Heart left ventricle (tissue), 13 donors: ENCODE data around the gene MKRN2OS.

Source experiments
- POLR2A ChIP-seq, 2 donors: fragments of 450-650 bp; IDR thresholded peaks; one replicate each; pipeline ENCODE4 v1.6.1; 2017; ENCODE audit warnings: antibody characterized with exemption in 2 of 2, mild to moderate bottlenecking in 2 of 2, moderate library complexity in 2 of 2
- TF ChIP-seq, protein P1 (sequence below), 12 donors: fragments of 200-600 bp; sonication (generic) in 4 of 12; IDR thresholded peaks; one replicate each; pipeline versions ENCODE4 v1.5.0 to v1.8.0; 2018 to 2022; ENCODE audit warnings: antibody characterized with exemption in 12 of 12, mild to moderate bottlenecking in 5 of 12
- donor health status: ischemic (EF 13 %, LVEDD 7.1; RV severe dilation, severe dysfunction).
- donor health status: DM: no; HTN: yes; CAD: no.
- donor health status: DM: no; HTN: no; CAD: no.
- donor health status: ischemic (EF 25% LVEDD 6.9; RV normal size, moderate dysfunction).
- donor health status: ischemic (EF 25% LVEDD 5.7; RV mildly dilated, moderate dysfunction).
- donor health status: ischemic (EF 35%, LVEDD 5.7; RV mildly dilated, moderate dysfunction).
- donor health status: nonischemic (EF 11% LVEDD 7.7; RV severe dilation, severe dysfunction).
- donor health status: DM: yes; HTN: yes; CAD: no.
- donor health status: PGD.
- donor health status: ischemic (EF 29% LVEDD 5.4; RV normal size, mild dysfunction).
- donor health status: nonischemic (EF 23%, LVEDD 6.1; RV moderate dilation, normal function).

- TF ChIP-seq, protein P1, sequence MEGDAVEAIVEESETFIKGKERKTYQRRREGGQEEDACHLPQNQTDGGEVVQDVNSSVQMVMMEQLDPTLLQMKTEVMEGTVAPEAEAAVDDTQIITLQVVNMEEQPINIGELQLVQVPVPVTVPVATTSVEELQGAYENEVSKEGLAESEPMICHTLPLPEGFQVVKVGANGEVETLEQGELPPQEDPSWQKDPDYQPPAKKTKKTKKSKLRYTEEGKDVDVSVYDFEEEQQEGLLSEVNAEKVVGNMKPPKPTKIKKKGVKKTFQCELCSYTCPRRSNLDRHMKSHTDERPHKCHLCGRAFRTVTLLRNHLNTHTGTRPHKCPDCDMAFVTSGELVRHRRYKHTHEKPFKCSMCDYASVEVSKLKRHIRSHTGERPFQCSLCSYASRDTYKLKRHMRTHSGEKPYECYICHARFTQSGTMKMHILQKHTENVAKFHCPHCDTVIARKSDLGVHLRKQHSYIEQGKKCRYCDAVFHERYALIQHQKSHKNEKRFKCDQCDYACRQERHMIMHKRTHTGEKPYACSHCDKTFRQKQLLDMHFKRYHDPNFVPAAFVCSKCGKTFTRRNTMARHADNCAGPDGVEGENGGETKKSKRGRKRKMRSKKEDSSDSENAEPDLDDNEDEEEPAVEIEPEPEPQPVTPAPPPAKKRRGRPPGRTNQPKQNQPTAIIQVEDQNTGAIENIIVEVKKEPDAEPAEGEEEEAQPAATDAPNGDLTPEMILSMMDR (IDR thresholded peaks at IDR 0.05) = no peak
- no peak for TF ChIP-seq POLR2A (IDR thresholded peaks at IDR 0.05)
These were observed 16.1 kb upstream of the MKRN2OS start for GRCh38 chr3:12561397-12561796.
